A549 (cell line): Measurements from ENCODE around the gene FREM1. TPM values are rescaled to one million over a fixed set of nuclear protein-coding genes. Genes with fewer than 3 reads are reported as not detected.

Experiments used
- ATAC-seq, 2 experiments: fragments of 200-7000 bp in 1 of 2; fragments of >200 bp in 1 of 2; cut with Nextera tagmentation in 1 of 2; cut with Tn5 transposase in 1 of 2; 3 replicates each; pipeline versions ENCODE4 v1.8.0 to v1.9.1; 2018 to 2020; ENCODE audit warnings: mild to moderate bottlenecking in 1 of 2, moderate library complexity in 1 of 2
- CTCF ChIA-PET: fragments of 300-600 bp; sonication (Branson Sonifier 250); formaldehyde crosslinking; extraction: SDS; loops from one replicate; lab custom pipeline; 2021; ENCODE audit warnings: antibody characterized with exemption, inconsistent platforms; lab: Yijun Ruan, JAX
- POLR2A ChIA-PET: fragments of 350-600 bp; formaldehyde crosslinking; extraction: SDS; loops from one replicate; lab custom pipeline; 2021; ENCODE audit warnings: antibody characterized with exemption, inconsistent platforms; lab: Yijun Ruan, JAX
- DNase-seq, 2 experiments: peaks; one replicate each; pipeline versions ENCODE4 v3.0.0 to v3.0.0-alpha.2; 2011 to 2016; ENCODE audit warnings: low read depth in 1 of 2, low spot score in 1 of 2
- FAIRE-seq: peaks from 2 replicates; lab custom pipeline; 2011; peaks lifted over from hg19 to GRCh38; lab: Jason Lieb, UNC
- H3K27ac ChIP-seq, 2 experiments: fragments of >200 bp; sonication (Bioruptor Twin); formaldehyde crosslinking; 3 replicates each; pipeline ENCODE4 v1.5.1; 2016 to 2017
- H3K4me1 ChIP-seq: fragments of >200 bp; sonication (Bioruptor Twin); formaldehyde crosslinking; 3 replicates; pipeline ENCODE4 v1.6.1; 2016
- H3K4me2 ChIP-seq: fragments of >200 bp; sonication (Bioruptor Twin); formaldehyde crosslinking; 3 replicates; pipeline ENCODE4 v1.6.1; 2016
- H3K4me3 ChIP-seq: fragments of >200 bp; sonication (Bioruptor Twin); formaldehyde crosslinking; 3 replicates; pipeline ENCODE4 v1.5.1; 2016
- H3K9me3 ChIP-seq: fragments of >200 bp; sonication (Bioruptor Twin); formaldehyde crosslinking; 3 replicates; pipeline ENCODE4 v1.6.1; 2016
- BCL3 ChIP-seq: fragments of >200 bp; sonication (Bioruptor Twin); formaldehyde crosslinking; IDR thresholded peaks from 3 replicates; pipeline ENCODE4 v1.6.1; 2016
- CBX2 ChIP-seq: fragments of 200-600 bp; sonication (generic); IDR thresholded peaks from 2 replicates; pipeline ENCODE4 v1.6.1; 2016; ENCODE audit warnings: low read depth, mild to moderate bottlenecking, borderline replicate concordance
- CEBPB ChIP-seq, 2 experiments: fragments of >200 bp in 1 of 2; sonication (Bioruptor Twin) in 1 of 2; formaldehyde crosslinking in 1 of 2; IDR thresholded peaks; 2 replicates each; pipeline ENCODE4 v1.6.1; 2012 to 2016
- CHD4 ChIP-seq: fragments of 200-600 bp; sonication (generic); IDR thresholded peaks from 2 replicates; pipeline ENCODE4 v1.6.1; 2016; ENCODE audit warnings: antibody characterized with exemption, mild to moderate bottlenecking, borderline replicate concordance
- EHF ChIP-seq: fragments of 250-450 bp; sonication (Bioruptor Pico); IDR thresholded peaks from 2 replicates; pipeline ENCODE4 v1.5.0; 2020; ENCODE audit warnings: mild to moderate bottlenecking
- FOSB ChIP-seq: fragments of 250-450 bp; sonication (Bioruptor Pico); IDR thresholded peaks from 2 replicates; pipeline ENCODE4 v1.5.0; 2020; ENCODE audit warnings: mild to moderate bottlenecking, moderate library complexity
- GATA3 ChIP-seq: IDR thresholded peaks from 2 replicates; pipeline ENCODE4 v1.6.1; 2012; ENCODE audit warnings: borderline replicate concordance
- HDAC2 ChIP-seq: fragments of 200-600 bp; sonication (generic); IDR thresholded peaks from 2 replicates; pipeline ENCODE4 v1.6.1; 2016
- JUNB ChIP-seq: fragments of >200 bp; sonication (Bioruptor Twin); formaldehyde crosslinking; IDR thresholded peaks from 2 replicates; pipeline ENCODE4 v1.6.1; 2016
- MAFK ChIP-seq: fragments of 450-650 bp; IDR thresholded peaks from 2 replicates; pipeline ENCODE4 v1.6.1; 2014; ENCODE audit not compliant: partially characterized antibody
- NFE2L2 ChIP-seq: fragments of 150-350 bp; conservative IDR thresholded peaks from 2 replicates; pipeline ENCODE4 v1.6.1; 2014; ENCODE audit warnings: low read length
- NR3C1 ChIP-seq: fragments of >200 bp; sonication (Bioruptor Twin); formaldehyde crosslinking; IDR thresholded peaks from 3 replicates; pipeline ENCODE4 v1.6.1; 2017
- POLR2A ChIP-seq: IDR thresholded peaks from 2 replicates; pipeline ENCODE4 v1.6.1; 2012; ENCODE audit warnings: mild to moderate bottlenecking, low read length
- ZC3H11A ChIP-seq: fragments of 450-650 bp; IDR thresholded peaks from 2 replicates; pipeline ENCODE4 v1.6.1; 2014; ENCODE audit warnings: antibody characterized with exemption, mild to moderate bottlenecking
- ZFP36 ChIP-seq: fragments of 450-650 bp; IDR thresholded peaks from 2 replicates; pipeline ENCODE4 v1.6.1; 2014; ENCODE audit warnings: borderline replicate concordance; ENCODE audit not compliant: partially characterized antibody
- WGBS: methylation state at CpG from one replicate; pipeline ENCODE4 v1.1.6; 2017; ENCODE audit errors: missing lambda C conversion rate; 5-methylcytosine and 5-hydroxymethylcytosine counted together
- polyA plus RNA-seq, 4 experiments: library from polyadenylated mRNA; depleted of rRNA in 3 of 4; stranded (reverse); fragments of >200 nt; fragmentation: RNase III in 1 of 4; extraction: RNeasy Plus Mini Kit Qiagen cat#74134 plus additional on column Dnase treatment in 1 of 4; gene quantifications; 2 replicates in 3 of 4; 3 replicates in 1 of 4; pipeline ENCODE4 v1.2.3, GENCODE V29; 2011 to 2017
- TF ChIP-seq, protein P1 (sequence below): IDR thresholded peaks from 2 replicates; pipeline ENCODE4 v1.6.1; 2012; ENCODE audit warnings: low read depth, borderline replicate concordance
- TF ChIP-seq, protein P2 (sequence below): IDR thresholded peaks from 2 replicates; pipeline ENCODE4 v1.6.1; 2012
- TF ChIP-seq, protein P3 (sequence below): fragments of 150-350 bp; IDR thresholded peaks from 2 replicates; pipeline ENCODE4 v1.6.1; 2014; ENCODE audit warnings: low read depth, mild to moderate bottlenecking, low read length

FREM1 gene
- polyA plus RNA-seq, 2 of the 4 experiments (the other 2 are of a cell fraction), result not detected

DNA sequence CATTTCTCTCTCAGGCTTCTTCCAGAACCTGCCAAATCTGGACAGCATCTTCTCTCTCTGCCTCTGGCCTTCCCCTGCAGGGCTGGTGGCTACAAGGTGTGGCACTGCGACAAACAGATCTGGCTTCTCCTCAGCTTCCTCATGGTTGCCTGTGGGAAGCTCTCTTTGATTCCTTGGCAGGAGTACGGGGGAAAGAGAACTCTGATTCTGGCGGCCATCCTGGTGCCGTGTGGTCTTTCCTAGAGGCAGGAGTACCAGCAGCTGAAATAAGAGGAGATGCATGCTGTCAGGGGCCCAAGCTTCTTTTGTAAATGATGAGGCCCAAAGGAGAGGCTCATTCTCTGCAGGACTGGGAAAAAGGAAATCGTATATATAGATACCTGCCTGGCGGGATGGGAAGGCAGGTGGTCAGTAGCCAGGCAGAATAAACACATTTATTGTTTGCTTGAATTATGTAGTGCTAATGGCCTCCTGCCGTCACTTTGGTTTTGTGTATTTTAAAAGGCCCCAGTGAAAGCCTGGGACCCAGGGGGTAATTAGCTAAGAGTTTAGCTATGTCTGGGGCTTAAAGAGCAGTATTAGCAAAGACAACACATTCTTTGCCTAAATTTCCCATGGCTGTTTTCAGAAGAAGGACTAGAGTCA, 187.7 kb downstream of the FREM1 start, which contains the start of gene CER1:
Gene CER1 (minus strand): TSS at position 343 of the 645 bp plus-strand sequence. CDS start 61 bp downstream, at position 282.
- H3K4me1 ChIP-seq, result no peaks in the 10 kb centered on the region
- no peak within 1 kb of the TSS for H3K27ac ChIP-seq
- ChIA-PET POLR2A (no interaction called here), CTCF (interaction anchor here (1.0 kb wide), 1 partner anchor 47 kb away, joined by 3 read pairs; no protein-coding TSS in a partner anchor)
- DNase-seq (no peak), ATAC-seq (no peak), FAIRE-seq (no peak)
- 28% methylated on average over 7 of the region's 7 CpGs for WGBS
- H3K9me3 ChIP-seq, result no peaks in the 10 kb centered on the region
- no peak within 1 kb of the TSS for H3K4me3 ChIP-seq
- TF ChIP-seq, protein P1, sequence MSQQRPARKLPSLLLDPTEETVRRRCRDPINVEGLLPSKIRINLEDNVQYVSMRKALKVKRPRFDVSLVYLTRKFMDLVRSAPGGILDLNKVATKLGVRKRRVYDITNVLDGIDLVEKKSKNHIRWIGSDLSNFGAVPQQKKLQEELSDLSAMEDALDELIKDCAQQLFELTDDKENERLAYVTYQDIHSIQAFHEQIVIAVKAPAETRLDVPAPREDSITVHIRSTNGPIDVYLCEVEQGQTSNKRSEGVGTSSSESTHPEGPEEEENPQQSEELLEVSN, result no peak
- TF ChIP-seq ZC3H11A (no peak), JUNB (no peak), NFE2L2 (no peak), GATA3 (no peak), POLR2A (no peak), FOSB (CRISPR knock-in tag) (no peak), EHF (CRISPR knock-in tag) (no peak), NR3C1 (no peak), CEBPB (IDR thresholded peaks at IDR 0.05) (no peak), CBX2 (no peak)
- TF ChIP-seq, protein P2, sequence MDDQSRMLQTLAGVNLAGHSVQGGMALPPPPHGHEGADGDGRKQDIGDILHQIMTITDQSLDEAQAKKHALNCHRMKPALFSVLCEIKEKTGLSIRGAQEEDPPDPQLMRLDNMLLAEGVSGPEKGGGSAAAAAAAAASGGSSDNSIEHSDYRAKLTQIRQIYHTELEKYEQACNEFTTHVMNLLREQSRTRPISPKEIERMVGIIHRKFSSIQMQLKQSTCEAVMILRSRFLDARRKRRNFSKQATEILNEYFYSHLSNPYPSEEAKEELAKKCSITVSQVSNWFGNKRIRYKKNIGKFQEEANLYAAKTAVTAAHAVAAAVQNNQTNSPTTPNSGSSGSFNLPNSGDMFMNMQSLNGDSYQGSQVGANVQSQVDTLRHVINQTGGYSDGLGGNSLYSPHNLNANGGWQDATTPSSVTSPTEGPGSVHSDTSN, result no peak
- no peak within 1 kb of the TSS for H3K4me2 ChIP-seq

DNA sequence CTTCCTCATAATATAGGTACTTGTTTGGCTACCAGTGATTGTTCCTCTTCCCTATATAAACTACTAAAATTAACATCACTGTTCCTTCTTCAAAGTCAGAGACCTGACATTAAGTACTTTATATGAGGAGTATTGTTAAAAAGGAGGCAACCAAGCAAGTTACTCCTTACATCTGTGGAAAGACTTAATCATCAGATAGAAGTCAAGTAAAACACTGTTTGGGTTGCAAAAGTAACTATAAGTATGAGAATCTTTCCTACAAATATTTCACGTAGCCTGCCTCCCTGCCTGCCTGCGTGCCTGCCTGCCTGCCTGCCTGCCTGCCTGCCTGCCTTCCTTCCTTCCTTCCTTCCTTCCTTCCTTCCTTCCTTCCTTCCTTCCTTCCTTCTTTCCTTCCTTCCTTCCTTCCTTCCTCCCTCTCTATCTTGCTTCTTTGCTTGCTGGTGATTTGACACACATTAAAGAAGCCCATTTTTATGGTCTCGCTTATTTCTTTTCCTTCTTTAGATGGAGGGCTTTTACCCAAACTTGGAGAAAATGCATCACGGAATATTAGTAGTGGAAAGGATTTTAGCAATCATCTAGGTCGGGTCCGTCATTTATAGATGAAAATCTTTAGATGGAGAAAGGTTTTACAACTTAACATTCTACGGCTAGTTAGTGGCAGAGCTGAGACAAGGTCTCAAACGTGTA, 190.9 kb downstream of the FREM1 start:
- WGBS, result 7% methylated on average over 8 of the region's 8 CpGs
- POLR2A ChIA-PET, result no interaction called here

GRCh38 chr9:14715102-14715501, 195.1 kb downstream of the FREM1 start:
- WGBS, result 14% methylated on average over 4 of the region's 4 CpGs
- POLR2A ChIA-PET, result no interaction called here

More for the DNA sequence above, 190.9 kb downstream of the FREM1 start:
- no peak overlapping the region for H3K4me3 ChIP-seq
- CTCF ChIA-PET, result no interaction called here
- H3K4me1 ChIP-seq, result no peaks in the 10 kb centered on the region
- H3K4me2 ChIP-seq, result no peak overlapping the region
- H3K27ac ChIP-seq, result no peak overlapping the region
- FAIRE-seq (no peak), DNase-seq (no peak), ATAC-seq (no peak)
- TF ChIP-seq EHF (CRISPR knock-in tag) (no peak), BCL3 (no peak), HDAC2 (no peak)
- TF ChIP-seq, protein P2, result no peak
- no peaks in the 10 kb centered on the region for H3K9me3 ChIP-seq

More at GRCh38 chr9:14715102-14715501, 195.1 kb downstream of the FREM1 start:
- FAIRE-seq (no peak), DNase-seq (no peak), ATAC-seq (no peak)
- H3K27ac ChIP-seq, result no peak overlapping the region
- H3K9me3 ChIP-seq, result no peaks in the 10 kb centered on the region
- no peak for TF ChIP-seq CHD4
- no peak for TF ChIP-seq MAFK
- TF ChIP-seq NR3C1, result no peak
- no peak for TF ChIP-seq GATA3
- TF ChIP-seq EHF (CRISPR knock-in tag), result no peak
- no peak for TF ChIP-seq FOSB (CRISPR knock-in tag)
- no peak for TF ChIP-seq CEBPB (IDR thresholded peaks at IDR 0.05)
- no peak for TF ChIP-seq ZFP36
- TF ChIP-seq, protein P3, sequence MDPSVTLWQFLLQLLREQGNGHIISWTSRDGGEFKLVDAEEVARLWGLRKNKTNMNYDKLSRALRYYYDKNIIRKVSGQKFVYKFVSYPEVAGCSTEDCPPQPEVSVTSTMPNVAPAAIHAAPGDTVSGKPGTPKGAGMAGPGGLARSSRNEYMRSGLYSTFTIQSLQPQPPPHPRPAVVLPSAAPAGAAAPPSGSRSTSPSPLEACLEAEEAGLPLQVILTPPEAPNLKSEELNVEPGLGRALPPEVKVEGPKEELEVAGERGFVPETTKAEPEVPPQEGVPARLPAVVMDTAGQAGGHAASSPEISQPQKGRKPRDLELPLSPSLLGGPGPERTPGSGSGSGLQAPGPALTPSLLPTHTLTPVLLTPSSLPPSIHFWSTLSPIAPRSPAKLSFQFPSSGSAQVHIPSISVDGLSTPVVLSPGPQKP, result no peak
- H3K4me3 ChIP-seq, result no peak overlapping the region
- no peak overlapping the region for H3K4me2 ChIP-seq
- CTCF ChIA-PET, result interaction anchor here (1.3 kb wide), 1 partner anchor 22 kb away, joined by 6 read pairs; the partner anchor contains the start of gene ZDHHC21
- no peaks in the 10 kb centered on the region for H3K4me1 ChIP-seq
